ENCODE measurements around the gene RIIAD1. TPM values are rescaled to one million over a fixed set of nuclear protein-coding genes. Genes with fewer than 3 reads are reported as not detected.

RIIAD1 gene
- polyA plus RNA-seq, 1 of the 3 experiments (the other 2 are of a cell fraction) = not detected

GRCh38 chr1:151720554-151720953, 768 bp upstream of the RIIAD1 start:
- DNase-seq = no peak
- H3K9me2 ChIP-seq = no peaks in the 10 kb centered on the region
- H3K79me2 ChIP-seq (ENCODE audit: insufficient read depth) = no peaks in the 10 kb centered on the region
- H3K27ac ChIP-seq (ENCODE audit: low read depth in 2 of 2, low read length in 1 of 2) = peak overlapping the region in 1 of 2 experiments; percentile 44; a peak in 2 of 4 replicates
- CTCF ChIA-PET = interaction anchor here (0.8 to 2.8 kb wide), 9 partner anchors 8 to 281 kb away, joined by 3 to 13 read pairs (median 3); partner anchors contain the start of gene S100A10
- H3K4me2 ChIP-seq = peak overlapping the region; percentile 83
- no peaks in the 10 kb centered on the region for H3F3A ChIP-seq (replicated peaks; ENCODE audit: insufficient read depth)
- no peak for TF ChIP-seq RCOR1 (IDR thresholded peaks at IDR 0.05; ENCODE audit: low read length)
- no peak for TF ChIP-seq FOSL2 (IDR thresholded peaks at IDR 0.05; ENCODE audit: borderline replicate concordance, low read depth)
- no peak for TF ChIP-seq FOXM1 (IDR thresholded peaks at IDR 0.05; ENCODE audit: low read depth)
- H2AFZ ChIP-seq (ENCODE audit: low read depth) = peak overlapping the region; percentile 45
- H3K9ac ChIP-seq = no peak overlapping the region
- H3K27me3 ChIP-seq (ENCODE audit: insufficient read depth) = peaks cover 27% of the 10 kb centered on the region
- no peaks in the 10 kb centered on the region for H3K9me3 ChIP-seq
- no peaks in the 10 kb centered on the region for H4K20me1 ChIP-seq (ENCODE audit: insufficient read depth)
- 0 out of 4 replicates have a peak overlapping the region, but pooled peaks of 1 of the 2 experiments have one; percentile 22 for H3K4me3 ChIP-seq (ENCODE audit: low read depth in 2 of 2, low read length in 1 of 2)
- WGBS (ENCODE audit: low lambda C conversion rate) = 63% methylated on average over 5 of the region's 5 CpGs
- no peaks in the 10 kb centered on the region for H3K36me3 ChIP-seq (replicated peaks in 1 of 2; ENCODE audit: control insufficient read depth in 1 of 2, insufficient read depth in 2 of 2, low read length in 1 of 2)
- peaks cover 0 to 36% of the 10 kb centered on the region in 2 experiments; a peak in 3 of 4 replicates for H3K4me1 ChIP-seq (ENCODE audit: control insufficient read depth in 1 of 2, insufficient read depth in 2 of 2, low read depth in 1 of 2, low read length in 1 of 2)
- POLR2A ChIA-PET = no interaction called here

- no peak for TF ChIP-seq YY1 (IDR thresholded peaks at IDR 0.05; ENCODE audit: low read depth)
- no peak for TF ChIP-seq RXRA (IDR thresholded peaks at IDR 0.05; ENCODE audit: borderline replicate concordance, low read depth)
- TF ChIP-seq NFIC (IDR thresholded peaks at IDR 0.05; ENCODE audit: borderline replicate concordance) = no peak
- no peak for TF ChIP-seq USF2 (IDR thresholded peaks at IDR 0.05; ENCODE audit: borderline replicate concordance, low read depth, low read length)
- no peak for TF ChIP-seq EZH2phosphoT487 (IDR thresholded peaks at IDR 0.05; ENCODE audit: borderline replicate concordance, low read depth)
- TF ChIP-seq ELF1 (IDR thresholded peaks at IDR 0.05) = no peak
- TF ChIP-seq NRF1 (IDR thresholded peaks at IDR 0.05; ENCODE audit: low read depth, low read length) = no peak
- TF ChIP-seq TAF1 (IDR thresholded peaks at IDR 0.05; ENCODE audit: borderline replicate concordance, low read depth, low read length) = no peak
- TF ChIP-seq MEF2A (IDR thresholded peaks at IDR 0.05; ENCODE audit: borderline replicate concordance, low read depth) = no peak
- TF ChIP-seq RAD21 (IDR thresholded peaks at IDR 0.05; ENCODE audit: low read length) = no peak
- TF ChIP-seq TEAD4 (IDR thresholded peaks at IDR 0.05; ENCODE audit: borderline replicate concordance, insufficient read depth) = no peak
- no peak for TF ChIP-seq RFX5 (IDR thresholded peaks at IDR 0.05; ENCODE audit: low read length)
- no peak for TF ChIP-seq SMC3 (IDR thresholded peaks at IDR 0.05; ENCODE audit: low read depth, low read length)
- no peak for TF ChIP-seq MXI1 (IDR thresholded peaks at IDR 0.05; ENCODE audit: low read depth, low read length)
- TF ChIP-seq CTCF (IDR thresholded peaks at IDR 0.05) = no peak
- Histone ChIP-seq H3K9ac (no peak overlapping the region), H3K36me3 (replicated peaks in 1 of 2; ENCODE audit: control insufficient read depth in 1 of 2, insufficient read depth in 2 of 2, low read length in 1 of 2) (no peaks in the 10 kb centered on the region), H3F3A (replicated peaks; ENCODE audit: insufficient read depth) (no peaks in the 10 kb centered on the region), H3K4me3 (ENCODE audit: low read depth in 2 of 2, low read length in 1 of 2) (peak overlapping the region; percentile 59 to 73), H3K4me2 (peak overlapping the region; percentile 83), H3K9me2 (no peaks in the 10 kb centered on the region), H2AFZ (ENCODE audit: low read depth) (peak overlapping the region; percentile 90; the same call in 1 of the 2 replicates), H4K20me1 (ENCODE audit: insufficient read depth) (no peaks in the 10 kb centered on the region), H3K27me3 (ENCODE audit: insufficient read depth) (peaks cover 16% of the 10 kb centered on the region), H3K27ac (ENCODE audit: low read depth in 2 of 2, low read length in 1 of 2) (no peak overlapping the region; a peak in 1 of 4 replicates), H3K79me2 (ENCODE audit: insufficient read depth) (no peaks in the 10 kb centered on the region), H3K9me3 (no peaks in the 10 kb centered on the region), H3K4me1 (ENCODE audit: control insufficient read depth in 1 of 2, insufficient read depth in 2 of 2, low read depth in 1 of 2, low read length in 1 of 2) (peaks cover 0 to 36% of the 10 kb centered on the region in 2 experiments; a peak in 3 of 4 replicates)
- WGBS (ENCODE audit: low lambda C conversion rate) = 52% methylated on average over 17 of the region's 17 CpGs
- ChIA-PET CTCF (interaction anchor here (0.8 to 2.8 kb wide), 7 partner anchors 13 to 127 kb away, joined by 3 to 10 read pairs (median 3); no protein-coding TSS in a partner anchor), POLR2A (no interaction called here)
- no peak for DNase-seq
Observed at GRCh38 chr1:151721788-151722510, 627 bp downstream of the RIIAD1 start.

Measured in SK-N-SH (cell line).